ENCODE data around the gene LIX1L. TPM values are rescaled to one million over a fixed set of nuclear protein-coding genes. Genes with fewer than 3 reads are reported as not detected.

LIX1L gene
- total and polyA plus RNA-seq, 2 donors (not counting 3 experiments of a cell fraction or from before 2014, with no cell fraction given), result 54.9 to 56.4 TPM

- H3K79me2 ChIP-seq (ENCODE audit: control insufficient read depth, insufficient read depth, low read length), result peaks cover 9% of the 10 kb centered on the region
- POLR2A ChIA-PET, result no interaction called here
- H3K36me3 ChIP-seq (ENCODE audit: control insufficient read depth in 2 of 2, extremely low read depth in 1 of 2, insufficient read depth in 2 of 2, low read length in 2 of 2), result peaks cover 0 to 3% of the 10 kb centered on the region in 2 experiments
- H3K9me3 ChIP-seq (replicated peaks; ENCODE audit: control insufficient read depth, insufficient read depth, low read length), result no peaks in the 10 kb centered on the region
- H3K4me2 ChIP-seq (ENCODE audit: insufficient read depth, low read length), result no peak overlapping the region
- FAIRE-seq, result no peak
- H3K27me3 ChIP-seq (ENCODE audit: control insufficient read depth in 2 of 2, insufficient read depth in 2 of 2, low read length in 2 of 2), result no peaks in the 10 kb centered on the region
- H4K20me1 ChIP-seq (replicated peaks; ENCODE audit: control insufficient read depth, extremely low read depth, insufficient read depth, low read length), result no peaks in the 10 kb centered on the region
- no peak for DNase-seq (ENCODE audit: low read depth, low spot score)
- no peak overlapping the region for H3K9ac ChIP-seq (replicated peaks; ENCODE audit: extremely low read depth, insufficient read depth, low read length)
- TF ChIP-seq, protein P1, sequence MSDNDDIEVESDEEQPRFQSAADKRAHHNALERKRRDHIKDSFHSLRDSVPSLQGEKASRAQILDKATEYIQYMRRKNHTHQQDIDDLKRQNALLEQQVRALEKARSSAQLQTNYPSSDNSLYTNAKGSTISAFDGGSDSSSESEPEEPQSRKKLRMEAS (IDR thresholded peaks at IDR 0.05; ENCODE audit: insufficient read depth, insufficient read length), result no peak
- no peak for TF ChIP-seq MYC (IDR thresholded peaks at IDR 0.05; ENCODE audit: low read depth, low read length)
- no peak for TF ChIP-seq FOS (IDR thresholded peaks at IDR 0.05; ENCODE audit: borderline replicate concordance, insufficient read depth, low read length)
- TF ChIP-seq GATA2 (IDR thresholded peaks at IDR 0.05; ENCODE audit: insufficient read depth, insufficient read length, low read depth, low read length), result no peak
- TF ChIP-seq JUN (IDR thresholded peaks at IDR 0.05; ENCODE audit: borderline replicate concordance, insufficient read depth, insufficient read length, low read depth), result no peak
- no peak for TF ChIP-seq EZH2 (IDR thresholded peaks at IDR 0.05; ENCODE audit: borderline replicate concordance, low read depth, low read length, severe bottlenecking)
- TF ChIP-seq CTCF (IDR thresholded peaks at IDR 0.05; ENCODE audit: extremely low read depth in 1 of 2, insufficient read depth in 1 of 2, low read depth in 1 of 2, low read length in 2 of 2), result no peak
- no peak for TF ChIP-seq POLR2AphosphoS5 (IDR thresholded peaks at IDR 0.05; ENCODE audit: insufficient read depth, low read depth, low read length)
- TF ChIP-seq POLR2A (IDR thresholded peaks at IDR 0.05; ENCODE audit: low read depth, low read length), result no peak
- CTCF ChIA-PET, result interaction anchor here (1.0 kb wide), 2 partner anchors 15 to 34 kb away, joined by 3 to 4 read pairs; partner anchors contain the start of gene RBM8A
- H3K9me1 ChIP-seq (replicated peaks; ENCODE audit: control insufficient read depth, extremely low read depth, insufficient read depth, low read length), result no peaks in the 10 kb centered on the region
- no peaks in the 10 kb centered on the region for H3K4me1 ChIP-seq (ENCODE audit: control insufficient read depth, extremely low read depth, insufficient read depth, low read length)
- intact Hi-C loops (cut with micrococcal nuclease) (no loop called here), dilution Hi-C loops (cut with MboI; ENCODE audit: extremely low pct_ligation_motif_present, low sequenced_read_pairs) (no loop called here)
- no peak overlapping the region for H3K27ac ChIP-seq (ENCODE audit: insufficient read depth, low read depth, low read length)
- BruUV-seq (replicated peaks), result no TSS peak
- no peak overlapping the region for H3K4me3 ChIP-seq (replicated peaks in 1 of 3; ENCODE audit: insufficient read depth in 1 of 3, low read depth in 1 of 3, low read length in 3 of 3)
- H2AFZ ChIP-seq (ENCODE audit: low read depth, low read length), result no peak overlapping the region
Observed at GRCh38 chr1:145942871-145943270, 14.9 kb downstream of the LIX1L start.
